ENCODE measurements around the gene AFAP1. TPM values are rescaled to one million over a fixed set of nuclear protein-coding genes. Genes with fewer than 3 reads are reported as not detected.

AFAP1 gene
- 10 to 100 TPM in 3 of 4 donors, 1 to 10 TPM in 1; 8.2 to 22.3 (median 15.2) TPM for total RNA-seq

GRCh38 chr4:7939377-7940108 lies at the start of gene AFAP1:
Gene AFAP1 (minus strand): TSS chr4:7939861. CDS start chr4:7872078, 67,783 bp downstream.
- TF ChIP-seq POLR2A (IDR thresholded peaks at IDR 0.05) (no peak), CTCF (IDR thresholded peaks at IDR 0.05) (no peak)
- H3K4me3 ChIP-seq (ENCODE audit: low read depth, poor library complexity, severe bottlenecking): peak within 1 kb of the TSS; percentile 72
- peak; percentile 69 to 96 for DNase-seq (ENCODE audit: low spot score in 2 of 2)
- intact Hi-C loops (cut with DNase I; ENCODE audit: low total_unique reads): no loop called here
- 1% methylated on average over 10 to 70 of the region's 96 CpGs for WGBS, 2 donors

- intact Hi-C loops (cut with DNase I; ENCODE audit: low total_unique reads): no loop called here
- no peak overlapping the region for H3K4me3 ChIP-seq (ENCODE audit: low read depth, poor library complexity, severe bottlenecking)
- no peak for DNase-seq (ENCODE audit: low spot score in 2 of 2)
- no peak for TF ChIP-seq CTCF (IDR thresholded peaks at IDR 0.05)
- no peak for TF ChIP-seq POLR2A (IDR thresholded peaks at IDR 0.05)
- WGBS, 2 donors: 93 to 94% methylated on average over 1 of the region's 1 CpG
Observed at GRCh38 chr4:7988437-7988836, 48.8 kb upstream of the AFAP1 start.

- intact Hi-C loops (cut with DNase I; ENCODE audit: low total_unique reads): no loop called here
- H3K4me3 ChIP-seq (ENCODE audit: low read depth, poor library complexity, severe bottlenecking): no peak overlapping the region
- TF ChIP-seq CTCF (IDR thresholded peaks at IDR 0.05): peak in 1 of 3 donors; percentile 17
- no peak for TF ChIP-seq POLR2A (IDR thresholded peaks at IDR 0.05)
- DNase-seq (ENCODE audit: low spot score in 2 of 2): peak; percentile 61 to 93
- WGBS, 2 donors: 51 to 56% methylated on average over 10 of the region's 10 CpGs
Observed at GRCh38 chr4:7987148-7987989, 47.7 kb upstream of the AFAP1 start.

- 50 to 66% methylated on average over 21 of the region's 21 CpGs for WGBS, 2 donors
- no peak for DNase-seq (ENCODE audit: low spot score in 2 of 2)
- intact Hi-C loops (cut with DNase I; ENCODE audit: low total_unique reads): no loop called here
- TF ChIP-seq CTCF (IDR thresholded peaks at IDR 0.05) (no peak), POLR2A (IDR thresholded peaks at IDR 0.05) (no peak)
- H3K4me3 ChIP-seq (ENCODE audit: low read depth, poor library complexity, severe bottlenecking): no peak overlapping the region
Observed at GRCh38 chr4:7985891-7986441, 46.3 kb upstream of the AFAP1 start.

GRCh38 chr4:7985072-7985471 lies 45.4 kb upstream of the AFAP1 start:
- DNase-seq (ENCODE audit: low spot score in 2 of 2): no peak
- H3K4me3 ChIP-seq (ENCODE audit: low read depth, poor library complexity, severe bottlenecking): no peak overlapping the region
- TF ChIP-seq POLR2A (IDR thresholded peaks at IDR 0.05) (no peak), CTCF (IDR thresholded peaks at IDR 0.05) (no peak)
- WGBS, 2 donors: 90 to 93% methylated on average over 12 of the region's 12 CpGs
- intact Hi-C loops (cut with DNase I; ENCODE audit: low total_unique reads): no loop called here

Measured in lower leg skin (tissue), 4 donors.